IMR-90 (cell line): Measurements from ENCODE around the gene LRRC8B.

Source experiments
- BHLHE40 ChIP-seq: fragments of 150-350 bp; IDR thresholded peaks from 2 replicates; pipeline ENCODE4 v1.6.1; 2016; ENCODE audit warnings: mild to moderate bottlenecking, low read depth, low read length
- CTCF ChIP-seq: conservative IDR thresholded peaks from 2 replicates; pipeline ENCODE4 v1.5.1; 2012; ENCODE audit warnings: mild to moderate bottlenecking, low read depth, low read length, improper control_type of control experiment
- ELK1 ChIP-seq: fragments of 150-350 bp; IDR thresholded peaks from 2 replicates; pipeline ENCODE4 v1.6.1; 2016; ENCODE audit warnings: low read depth, mild to moderate bottlenecking, low read length, moderate library complexity, borderline replicate concordance
- FOS ChIP-seq: fragments of 150-350 bp; IDR thresholded peaks from 2 replicates; pipeline ENCODE4 v1.6.1; 2016; ENCODE audit warnings: low read depth, low read length
- MXI1 ChIP-seq: IDR thresholded peaks from 2 replicates; pipeline ENCODE4 v1.6.1; 2012; ENCODE audit warnings: low read depth, mild to moderate bottlenecking, low read length, moderate library complexity, borderline replicate concordance
- POLR2A ChIP-seq: IDR thresholded peaks from 2 replicates; pipeline ENCODE4 v1.6.1; 2012; ENCODE audit warnings: mild to moderate bottlenecking, low read depth, low read length
- RAD21 ChIP-seq: IDR thresholded peaks from 2 replicates; pipeline ENCODE4 v1.6.1; 2012; ENCODE audit warnings: low read length, improper control_type of control experiment
- RFX5 ChIP-seq: IDR thresholded peaks from 2 replicates; pipeline ENCODE4 v1.8.0; 2012; ENCODE audit warnings: low read depth, mild to moderate bottlenecking, low read length, moderate library complexity
- TF ChIP-seq, protein P1 (sequence below): fragments of 150-350 bp; IDR thresholded peaks from 2 replicates; pipeline ENCODE4 v1.6.1; 2017; ENCODE audit warnings: mild to moderate bottlenecking, antibody characterized with exemption, low read length, low read depth

GRCh38 chr1:89578946-89579684 is 54.5 kb downstream of the LRRC8B start:
- TF ChIP-seq CTCF: no peak
- no peak for TF ChIP-seq POLR2A
- no peak for TF ChIP-seq RAD21
- no peak for TF ChIP-seq FOS
- no peak for TF ChIP-seq BHLHE40
- no peak for TF ChIP-seq RFX5
- TF ChIP-seq MXI1: no peak
- TF ChIP-seq ELK1: no peak
- TF ChIP-seq, protein P1, sequence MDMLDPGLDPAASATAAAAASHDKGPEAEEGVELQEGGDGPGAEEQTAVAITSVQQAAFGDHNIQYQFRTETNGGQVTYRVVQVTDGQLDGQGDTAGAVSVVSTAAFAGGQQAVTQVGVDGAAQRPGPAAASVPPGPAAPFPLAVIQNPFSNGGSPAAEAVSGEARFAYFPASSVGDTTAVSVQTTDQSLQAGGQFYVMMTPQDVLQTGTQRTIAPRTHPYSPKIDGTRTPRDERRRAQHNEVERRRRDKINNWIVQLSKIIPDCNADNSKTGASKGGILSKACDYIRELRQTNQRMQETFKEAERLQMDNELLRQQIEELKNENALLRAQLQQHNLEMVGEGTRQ: no peak
